ENCODE measurements around the gene STAT5B.
A peak's percentile ranks its signal among the peaks of the same experiment; 100 is the strongest.
"Not testable (repeated sequence)": the region's sequence is repeated elsewhere in the genome, so short reads cannot be mapped to it uniquely, and the experiment has no call there.

Gene STAT5B

GRCh38 chr17:42225646-42226045 is 50.5 kb downstream of the STAT5B start:
- no peak for DNase-seq

- DNase-seq: no peak
These were observed 51.5 kb downstream of the STAT5B start for GRCh38 chr17:42224651-42225050.

- peak; percentile 19 to 41 for DNase-seq
These were observed 54.1 kb downstream of the STAT5B start for GRCh38 chr17:42221886-42222745.

- DNase-seq: not testable (repeated sequence)
These were observed 56.9 kb downstream of the STAT5B start for GRCh38 chr17:42219280-42219679.

- no peak for DNase-seq
These were observed 62.0 kb downstream of the STAT5B start for GRCh38 chr17:42214156-42214555.

GRCh38 chr17:42212382-42212781 is 63.8 kb downstream of the STAT5B start:
- no peak for DNase-seq

- DNase-seq: not testable (repeated sequence)
These were observed 64.3 kb downstream of the STAT5B start for GRCh38 chr17:42211921-42212341.

GRCh38 chr17:42210046-42210445 is 66.1 kb downstream of the STAT5B start:
- no peak for DNase-seq

- DNase-seq: not testable (repeated sequence)
These were observed 70.0 kb downstream of the STAT5B start for GRCh38 chr17:42206153-42206612.

- DNase-seq: no peak
These were observed 72.8 kb downstream of the STAT5B start for GRCh38 chr17:42203354-42203753.

GRCh38 chr17:42202696-42203095 is 73.5 kb downstream of the STAT5B start:
- DNase-seq: no peak

- no peak for DNase-seq
These were observed 74.0 kb downstream of the STAT5B start for GRCh38 chr17:42202159-42202558.

GRCh38 chr17:42201458-42201772 is 74.8 kb downstream of the STAT5B start:
- no peak for DNase-seq

GRCh38 chr17:42200706-42201457 is 75.3 kb downstream of the STAT5B start:
- no peak for DNase-seq

GRCh38 chr17:42199416-42200011 is 76.7 kb downstream of the STAT5B start:
- DNase-seq: no peak

- DNase-seq: no peak
These were observed 77.3 kb downstream of the STAT5B start for GRCh38 chr17:42198897-42199296.

- no peak for DNase-seq
These were observed 78.5 kb downstream of the STAT5B start for GRCh38 chr17:42197564-42198156.

GRCh38 chr17:42193969-42194899 is 82.0 kb downstream of the STAT5B start, which contains the start of gene GHDC:
Gene GHDC, minus strand, starts transcription at chr17:42194494. Its CDS starts 913 bp downstream, at chr17:42193581.
- peak; percentile 81 to 85 for DNase-seq

- no peak for DNase-seq
These were observed 82.8 kb downstream of the STAT5B start for GRCh38 chr17:42193216-42193968.

GRCh38 chr17:42192189-42193126 is 83.7 kb downstream of the STAT5B start:
- DNase-seq: no peak

Measured in SHP77 (cell line).